Pancreas (tissue), 10 donors: Measurements from ENCODE around the gene CNNM4. TPM values are rescaled to one million over a fixed set of nuclear protein-coding genes. Genes with fewer than 3 reads are reported as not detected.

Experiments used
- ATAC-seq, 4 donors: fragments of 200-7000 bp; cut with Tn5 transposase; one replicate each; pipeline versions ENCODE4 v1.8.0 to v1.9.1; 2020; ENCODE audit warnings: mild to moderate bottlenecking in 4 of 4, moderate library complexity in 4 of 4
- DNase-seq, 6 donors: peaks; one replicate each; pipeline ENCODE4 v3.0.0-alpha.2; 2020
- FAIRE-seq: peaks from 2 replicates; lab custom pipeline; 2012; peaks lifted over from hg19 to GRCh38; lab: Jason Lieb, UNC
- H3K27ac ChIP-seq, 4 donors: fragments of 200-600 bp; sonication (generic); 1 replicate in 3 of 4; 2 replicates in 1 of 4; pipeline versions ENCODE4 v1.5.0 to v1.8.0; 2020
- H3K27me3 ChIP-seq, 4 donors: fragments of 200-600 bp; one replicate each; pipeline ENCODE4 v1.8.0; 2021
- H3K36me3 ChIP-seq, 3 donors: fragments of 200-600 bp; sonication (generic) in 1 of 3; one replicate each; pipeline versions ENCODE4 v1.5.0 to v1.8.0; 2020 to 2021
- H3K4me1 ChIP-seq, 3 donors: fragments of 200-600 bp; one replicate each; pipeline ENCODE4 v1.8.0; 2021
- H3K4me3 ChIP-seq, 4 donors: fragments of 200-600 bp; sonication (generic) in 2 of 4; one replicate each; pipeline versions ENCODE4 v1.5.0 to v1.8.0; 2020 to 2021
- H3K9me3 ChIP-seq, 4 donors: fragments of 200-600 bp; one replicate each; pipeline ENCODE4 v1.8.0; 2021
- WGBS, 2 donors: extraction: QIAGEN DNeasy Blood & Tissue Kit; methylation state at CpG; one replicate each; pipeline ENCODE4 v1.1.7; 2013; 5-methylcytosine and 5-hydroxymethylcytosine counted together
- intact Hi-C, 3 donors: fragments of 100-400 bp; cut with DNase I; formaldehyde crosslinking; loops; one replicate each; pipeline versions ENCODE4 v1.11.1 to v1.14.2; 2022
- polyA plus RNA-seq, 2 donors: library from polyadenylated mRNA; stranded (reverse); fragments of 200-250 nt; gene quantifications; one replicate each; pipeline ENCODE4 v1.2.3, GENCODE V29; 2013
- total RNA-seq, 6 donors: library from RNA; stranded (reverse); fragmentation: NEBNext Ultra II Directional in 4 of 6; extraction: Animal tissue kit (Norgen Biotek cat#: 25700) in 4 of 6; gene quantifications; one replicate each; pipeline versions ENCODE4 v1.2.1 to v1.2.4, GENCODE V29; 2021 to 2023
- TF ChIP-seq, protein P1 (sequence below), 4 donors: fragments of 200-600 bp; sonication (generic) in 3 of 4; IDR thresholded peaks; one replicate each; pipeline versions ENCODE4 v1.5.0 to v1.8.0; 2021; ENCODE audit warnings: antibody characterized with exemption in 4 of 4
- donor health status: healthy with polysubstance abuse.
- donor health status: DM: no; HTN: no; CAD: no; lungs with moderate emphysema.
- donor health status: DM: no; HTN: no; CAD: no.
- donor health status: control.
- donor health status: control.
- donor health status: Bipolar disorder and iron deficiency.
- donor health status: DM: yes; HTN: yes; CAD: no.
- donor health status: DM: no; HTN: no; CAD: no.
- donor health status: DM: no; HTN: no; CAD: no.
- donor health status: DM: yes; HTN: yes; CAD: no.

CNNM4 gene
- total and polyA plus RNA-seq, 8 donors: 3.3 to 6.9 (median 5.5) TPM

GRCh38 chr2:96767135-96767871 is 6.6 kb downstream of the CNNM4 start:
- no peak for ATAC-seq
- WGBS, 2 donors: 84 to 91% methylated on average over 9 of the region's 9 CpGs

DNA sequence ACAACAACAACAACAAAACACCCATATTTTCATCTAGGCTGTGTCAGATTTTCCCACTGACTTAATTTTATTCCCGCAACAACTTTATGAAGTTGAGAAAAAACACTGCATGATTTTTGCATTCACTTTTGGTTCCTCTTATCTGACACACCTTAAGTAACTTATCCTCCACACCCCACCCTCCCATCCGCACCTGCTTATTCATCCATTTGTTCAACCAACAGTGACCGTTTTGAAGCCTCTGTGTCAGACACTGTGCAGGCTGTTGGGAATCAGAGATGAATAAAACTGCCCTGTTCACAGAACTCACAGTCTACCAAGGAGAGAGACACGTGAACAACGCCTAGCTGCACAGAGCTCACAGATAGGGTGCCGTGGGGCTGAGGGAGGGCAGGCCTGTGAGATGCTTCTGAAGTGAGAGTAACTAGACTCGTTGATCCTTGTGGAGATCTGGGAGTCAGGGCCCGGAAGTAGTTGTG is 7.4 kb downstream of the CNNM4 start:
- FAIRE-seq: no peak
- H3K4me3 ChIP-seq: no peak overlapping the region
- no peak for DNase-seq
- H3K27ac ChIP-seq: no peak overlapping the region
- TF ChIP-seq, protein P1, sequence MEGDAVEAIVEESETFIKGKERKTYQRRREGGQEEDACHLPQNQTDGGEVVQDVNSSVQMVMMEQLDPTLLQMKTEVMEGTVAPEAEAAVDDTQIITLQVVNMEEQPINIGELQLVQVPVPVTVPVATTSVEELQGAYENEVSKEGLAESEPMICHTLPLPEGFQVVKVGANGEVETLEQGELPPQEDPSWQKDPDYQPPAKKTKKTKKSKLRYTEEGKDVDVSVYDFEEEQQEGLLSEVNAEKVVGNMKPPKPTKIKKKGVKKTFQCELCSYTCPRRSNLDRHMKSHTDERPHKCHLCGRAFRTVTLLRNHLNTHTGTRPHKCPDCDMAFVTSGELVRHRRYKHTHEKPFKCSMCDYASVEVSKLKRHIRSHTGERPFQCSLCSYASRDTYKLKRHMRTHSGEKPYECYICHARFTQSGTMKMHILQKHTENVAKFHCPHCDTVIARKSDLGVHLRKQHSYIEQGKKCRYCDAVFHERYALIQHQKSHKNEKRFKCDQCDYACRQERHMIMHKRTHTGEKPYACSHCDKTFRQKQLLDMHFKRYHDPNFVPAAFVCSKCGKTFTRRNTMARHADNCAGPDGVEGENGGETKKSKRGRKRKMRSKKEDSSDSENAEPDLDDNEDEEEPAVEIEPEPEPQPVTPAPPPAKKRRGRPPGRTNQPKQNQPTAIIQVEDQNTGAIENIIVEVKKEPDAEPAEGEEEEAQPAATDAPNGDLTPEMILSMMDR (IDR thresholded peaks at IDR 0.05): no peak
- 85 to 88% methylated on average over 8 of the region's 8 CpGs for WGBS, 2 donors
- H3K9me3 ChIP-seq: no peaks in the 10 kb centered on the region
- intact Hi-C loops: no loop called here
- ATAC-seq: no peak
- H3K4me1 ChIP-seq: peaks cover 5 to 12% (median 7%) of the 10 kb centered on the region in 3 donors
- H3K27me3 ChIP-seq: no peaks in the 10 kb centered on the region
- no peaks in the 10 kb centered on the region for H3K36me3 ChIP-seq

More at GRCh38 chr2:96767135-96767871, 6.6 kb downstream of the CNNM4 start:
- Histone ChIP-seq H3K4me1 (peaks cover 7 to 20% (median 11%) of the 10 kb centered on the region in 3 donors), H3K27ac (no peak overlapping the region), H3K36me3 (no peaks in the 10 kb centered on the region), H3K9me3 (no peaks in the 10 kb centered on the region), H3K27me3 (no peaks in the 10 kb centered on the region), H3K4me3 (no peak overlapping the region)
- DNase-seq (no peak), FAIRE-seq (no peak)
- TF ChIP-seq, protein P1 (IDR thresholded peaks at IDR 0.05): no peak
- intact Hi-C loops: no loop called here

- 36 to 51% methylated on average over 7 of the region's 7 CpGs for WGBS, 2 donors
- no peak for FAIRE-seq
- Histone ChIP-seq H3K9me3 (no peaks in the 10 kb centered on the region), H3K4me3 (no peak overlapping the region), H3K27me3 (no peaks in the 10 kb centered on the region), H3K4me1 (peaks cover 0 to 2% (median 0%) of the 10 kb centered on the region in 3 donors), H3K36me3 (no peaks in the 10 kb centered on the region), H3K27ac (peak overlapping the region in 1 of 4 donors; percentile 1)
- intact Hi-C loops: no loop called here
- ATAC-seq: peak in 3 of 4 donors; percentile 62 to 73 (median 70)
- DNase-seq: no peak
- TF ChIP-seq, protein P1 (IDR thresholded peaks at IDR 0.05): no peak
These were observed 9.1 kb downstream of the CNNM4 start for GRCh38 chr2:96769814-96770213.

DNA sequence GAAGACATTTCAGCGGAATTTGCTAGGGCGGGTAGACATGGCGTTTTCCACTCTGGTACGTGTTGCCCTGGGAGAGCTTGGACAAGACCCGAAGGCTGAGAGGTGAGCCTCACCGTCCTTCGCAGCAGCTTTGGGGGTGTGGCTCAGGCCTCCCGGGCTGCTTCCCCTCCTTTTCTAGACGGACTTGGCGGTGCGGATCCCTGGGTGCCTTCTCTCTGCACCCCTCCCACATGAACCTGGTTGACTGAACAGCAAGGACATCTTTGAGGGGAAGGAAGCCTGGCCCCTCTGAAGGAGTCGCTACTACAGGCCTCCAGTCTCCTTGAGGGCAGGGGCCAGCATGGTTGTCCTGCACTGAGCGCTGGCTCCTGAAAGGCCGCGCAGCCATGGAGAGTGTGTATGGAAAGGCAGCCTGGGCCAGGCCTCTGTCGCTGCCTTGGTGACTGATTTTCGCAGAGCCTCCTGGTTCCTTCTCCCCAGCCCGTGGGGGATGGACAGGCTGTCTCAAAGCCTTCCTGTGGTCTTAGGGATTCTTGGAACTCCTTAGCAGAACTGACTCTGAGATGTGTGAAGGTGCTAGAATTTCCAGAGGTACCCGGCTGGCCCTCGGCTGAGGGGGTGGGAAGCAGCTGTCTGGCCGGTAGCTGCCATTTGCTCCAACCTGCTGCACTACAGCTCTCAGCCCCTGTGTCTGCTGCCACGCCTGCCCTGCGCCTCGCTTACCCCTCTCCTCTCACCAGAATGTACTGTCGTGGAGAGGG is 9.9 kb downstream of the CNNM4 start:
- FAIRE-seq (no peak), DNase-seq (no peak), ATAC-seq (no peak)
- no peaks in the 10 kb centered on the region for H3K4me1 ChIP-seq
- TF ChIP-seq, protein P1 (IDR thresholded peaks at IDR 0.05): no peak
- intact Hi-C loops: no loop called here
- no peaks in the 10 kb centered on the region for H3K36me3 ChIP-seq
- no peak overlapping the region for H3K4me3 ChIP-seq
- no peaks in the 10 kb centered on the region for H3K9me3 ChIP-seq
- no peak overlapping the region for H3K27ac ChIP-seq
- H3K27me3 ChIP-seq: no peaks in the 10 kb centered on the region
- WGBS, 2 donors: 91% methylated on average over 25 of the region's 25 CpGs
